Measurements from ENCODE around the gene FAU.
"Not testable (repeated sequence)": the region's sequence is repeated elsewhere in the genome, so short reads cannot be mapped to it uniquely, and the experiment has no call there.

The FAU gene

DNA sequence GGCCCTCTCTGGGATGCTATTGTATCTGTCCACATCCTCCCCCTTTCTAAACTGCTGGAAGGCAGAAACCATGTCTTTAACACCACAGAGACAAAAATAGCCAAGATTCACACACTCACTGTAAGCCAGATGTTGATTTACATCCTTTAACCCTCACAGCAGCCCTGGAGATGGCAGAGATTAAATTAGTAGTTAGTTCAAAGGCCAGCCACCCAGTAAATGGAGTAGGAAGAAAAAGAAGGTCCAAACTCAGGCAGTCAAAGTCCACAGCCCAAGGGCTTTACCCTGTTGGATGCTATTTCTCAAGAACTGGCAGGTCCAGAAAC is 2.3 kb downstream of the FAU start:
- DNase-seq (ENCODE audit: low read depth), result no peak

DNA sequence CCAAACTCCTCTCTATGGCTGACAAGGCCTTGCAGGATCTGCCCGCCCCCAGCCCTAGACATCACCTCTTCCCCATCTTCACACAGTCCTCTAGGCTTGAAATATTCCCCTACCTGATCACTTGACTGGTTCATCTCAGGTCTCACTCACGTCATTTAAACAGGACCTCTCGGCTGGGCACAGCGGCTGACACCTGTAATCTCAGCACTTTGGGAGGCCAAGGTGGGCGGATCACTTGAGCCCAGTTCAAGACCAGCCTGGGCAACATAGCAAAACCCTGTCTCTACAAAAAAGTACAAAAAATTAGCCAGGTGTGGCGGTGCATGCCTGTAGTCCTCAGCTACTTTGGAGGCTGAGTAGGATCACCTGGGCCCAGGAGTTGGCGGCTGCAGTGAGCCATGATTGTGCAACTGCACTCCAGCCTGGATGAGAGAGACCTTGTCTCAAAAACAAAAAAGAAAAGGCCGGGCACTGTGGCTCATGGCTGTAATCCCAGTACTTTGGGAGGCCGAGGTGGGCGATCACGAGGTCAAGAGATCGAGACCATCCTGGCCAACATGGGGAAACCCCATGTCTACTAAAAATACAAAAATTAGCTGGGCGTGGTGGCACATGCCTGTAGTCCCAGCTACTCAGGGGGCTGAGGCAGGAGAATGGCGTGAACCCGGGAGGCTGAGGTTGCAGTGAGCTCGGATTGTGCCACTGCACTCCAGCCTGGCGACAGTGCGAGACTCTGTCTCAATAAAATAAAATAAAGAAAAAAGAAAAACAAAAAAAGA is 2.9 kb downstream of the FAU start:
- DNase-seq (ENCODE audit: low read depth), result not testable (repeated sequence)

DNA sequence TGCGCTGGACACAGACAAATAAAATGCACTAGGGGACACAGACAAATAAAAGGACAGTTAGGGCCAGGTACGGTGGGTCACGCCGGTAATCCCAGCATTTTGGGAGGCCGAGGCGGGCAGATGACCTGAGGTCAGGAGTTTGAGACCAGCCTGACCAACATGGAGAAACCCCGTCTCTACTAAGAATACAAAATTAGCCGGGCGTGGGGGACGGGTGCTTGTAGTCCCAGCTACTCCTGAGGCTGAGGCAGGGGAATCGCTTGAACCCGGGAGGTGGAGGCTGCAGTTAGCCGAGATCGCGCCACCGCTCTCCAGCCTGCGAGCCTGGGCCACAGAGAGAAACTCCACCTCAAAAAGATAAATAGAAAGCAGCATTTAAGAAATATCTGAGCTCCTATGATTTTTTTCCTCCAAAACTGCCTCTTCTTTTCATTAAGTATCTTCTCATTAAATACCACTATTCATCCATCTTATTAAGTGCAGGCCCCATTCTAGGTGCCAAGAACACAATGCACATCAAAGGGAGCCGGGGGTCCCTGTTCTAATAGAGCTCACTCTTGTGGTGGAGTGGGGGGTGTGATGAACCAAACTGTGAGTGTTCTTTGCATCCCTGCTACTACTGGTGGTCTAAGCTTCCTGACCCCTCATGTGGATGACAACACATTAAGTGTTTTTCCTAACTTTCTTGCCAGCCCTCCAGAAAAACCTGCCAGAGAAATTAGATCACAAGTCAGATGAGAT is 3.7 kb downstream of the FAU start:
- DNase-seq (ENCODE audit: low read depth), result no peak

DNA sequence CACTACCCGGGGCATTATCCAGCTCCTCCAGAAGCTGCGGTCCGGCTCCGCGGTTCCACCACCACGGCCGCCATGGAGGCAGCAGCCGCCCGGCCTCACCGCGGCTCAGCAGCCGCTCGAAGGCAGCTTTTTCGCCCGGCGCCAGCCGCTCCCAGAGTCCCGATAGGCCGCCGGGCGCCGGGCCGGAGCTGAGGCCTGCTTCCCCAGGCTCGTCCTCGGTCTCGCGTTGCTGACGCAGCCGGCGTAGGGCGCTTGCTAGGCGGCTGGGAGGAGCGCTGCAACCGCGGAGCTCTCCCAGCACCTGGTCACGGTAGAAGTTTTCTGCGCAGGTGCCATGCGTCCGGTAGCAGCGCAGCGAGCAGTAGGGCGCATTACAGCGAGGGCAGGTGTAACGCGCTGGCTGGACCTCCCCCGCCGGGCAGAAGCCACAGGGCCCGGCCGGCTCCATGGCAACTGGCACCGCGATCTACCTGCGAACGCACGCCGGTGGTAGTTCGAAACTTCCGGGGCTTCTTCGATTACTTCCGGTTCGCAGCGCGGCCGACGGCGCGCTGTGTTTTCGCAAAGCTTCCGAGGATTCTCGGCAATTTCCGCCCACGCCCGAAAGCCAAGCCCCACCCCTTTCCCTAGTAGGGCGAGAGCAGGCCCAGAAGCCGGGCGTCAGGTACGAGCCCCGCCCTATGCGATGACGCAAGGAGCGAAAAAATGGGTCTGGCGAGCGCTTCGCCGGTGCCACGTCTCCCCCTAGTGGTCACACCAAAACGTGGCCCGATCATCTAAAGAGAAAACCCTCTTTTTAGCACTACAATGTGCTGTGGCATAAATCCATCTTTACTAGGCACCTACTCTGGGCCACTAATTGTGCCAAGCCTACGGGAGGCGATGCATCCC is 4.5 kb downstream of the FAU start, which contains the start of gene ZNHIT2:
Gene ZNHIT2, minus strand, starts transcription at position 496 of the 891 bp plus-strand sequence. Its CDS starts 48 bp downstream, at position 448.
- peak; percentile 83 for DNase-seq (ENCODE audit: low read depth)

DNA sequence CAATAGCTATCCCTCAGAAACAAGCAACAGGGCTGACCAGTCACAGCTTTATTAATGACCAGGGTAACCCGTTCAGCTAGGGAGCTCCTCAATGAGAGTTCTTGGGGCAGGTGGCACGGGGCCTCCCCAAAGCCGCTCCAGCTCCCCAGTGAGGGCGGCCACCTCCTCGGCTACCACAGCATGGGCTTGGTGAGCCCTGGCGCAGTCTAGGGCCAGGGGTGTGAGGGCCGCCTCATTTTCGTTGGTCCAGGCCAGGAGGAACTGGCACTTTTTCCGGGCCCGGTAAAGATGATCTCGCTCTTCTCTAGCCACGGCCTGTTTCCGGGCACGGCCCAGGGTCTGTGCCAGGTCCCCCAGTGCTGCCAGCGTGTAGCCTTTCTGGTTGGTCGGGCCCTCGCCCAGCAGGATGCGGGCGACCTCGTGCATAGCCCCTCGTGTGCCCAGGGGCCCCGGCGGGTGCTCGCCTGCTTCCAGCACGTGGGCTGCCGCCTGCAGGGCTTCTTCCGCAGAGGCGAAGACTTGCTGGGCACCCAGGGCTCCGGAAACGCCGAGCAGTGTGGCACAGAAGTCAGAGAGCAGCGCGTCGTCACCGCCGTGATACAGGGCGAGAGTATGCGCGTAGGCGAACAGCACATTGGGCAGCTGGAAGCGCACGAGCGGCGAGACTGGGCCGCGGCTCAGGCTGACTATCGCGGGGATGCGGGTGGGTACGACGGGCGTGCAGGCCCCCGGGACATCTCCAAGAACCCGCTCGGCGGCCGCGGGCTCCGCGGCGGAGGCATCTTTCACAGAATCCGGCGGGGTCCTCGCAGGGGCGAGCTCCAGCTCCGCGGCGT is 5.3 kb downstream of the FAU start:
- DNase-seq (ENCODE audit: low read depth), result no peak

DNA sequence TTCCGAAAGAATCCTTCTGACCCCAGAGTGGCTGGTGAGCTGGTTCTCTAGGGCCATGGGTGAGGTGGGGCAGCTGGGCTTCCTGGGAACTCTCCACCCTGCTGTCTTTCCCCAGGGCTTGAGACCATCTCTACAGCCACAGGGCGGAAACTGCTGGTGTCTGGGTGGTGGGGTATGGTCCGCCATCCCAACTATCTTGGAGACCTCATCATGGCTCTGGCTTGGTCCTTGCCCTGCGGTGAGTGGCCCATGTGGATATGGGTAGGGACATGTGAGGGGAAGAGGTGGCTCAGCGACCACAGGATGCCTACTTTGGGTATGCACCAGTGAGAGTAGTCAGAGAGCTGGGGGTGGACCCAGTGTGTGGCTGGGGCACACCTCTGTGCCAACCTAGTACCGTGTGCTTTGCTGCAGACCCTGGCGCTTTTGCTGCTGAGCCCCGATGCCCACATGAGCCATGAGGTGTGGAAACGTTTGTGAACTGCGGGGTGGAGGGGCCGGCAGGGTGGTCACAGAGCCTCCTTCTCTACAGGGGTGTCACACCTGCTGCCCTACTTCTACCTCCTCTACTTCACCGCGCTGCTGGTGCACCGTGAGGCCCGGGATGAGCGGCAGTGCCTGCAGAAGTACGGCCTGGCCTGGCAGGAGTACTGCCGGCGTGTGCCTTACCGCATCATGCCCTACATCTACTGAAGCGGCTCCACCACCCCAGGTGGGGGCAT is 6.4 kb downstream of the FAU start:
- DNase-seq (ENCODE audit: low read depth), result no peak

DNA sequence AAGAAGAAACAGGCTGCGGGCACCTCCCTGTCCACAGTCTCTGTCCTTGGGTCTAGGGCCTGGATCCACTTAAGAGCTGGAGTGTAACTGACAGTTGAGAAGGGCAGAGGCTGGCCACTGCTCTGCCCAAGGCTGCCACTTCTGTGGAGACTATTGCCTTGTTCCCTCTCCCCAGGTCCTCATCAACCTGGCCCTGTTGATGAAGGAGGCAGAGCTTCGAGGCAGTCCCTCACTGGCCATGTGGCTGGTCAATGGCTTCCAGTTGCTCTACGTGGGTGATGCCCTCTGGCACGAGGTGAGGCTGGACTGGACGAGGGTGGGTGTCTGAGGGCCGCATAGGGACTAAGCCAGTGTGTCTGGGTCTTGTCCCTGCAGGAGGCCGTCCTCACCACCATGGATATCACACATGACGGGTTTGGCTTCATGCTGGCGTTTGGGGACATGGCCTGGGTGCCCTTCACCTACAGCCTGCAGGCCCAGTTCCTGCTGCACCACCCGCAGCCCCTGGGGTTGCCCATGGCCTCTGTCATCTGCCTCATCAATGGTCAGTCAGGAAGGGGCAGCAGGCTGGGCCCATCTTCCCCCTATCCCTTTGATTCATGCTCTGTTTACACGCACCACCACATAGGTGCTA is 7.3 kb downstream of the FAU start:
- no peak for DNase-seq (ENCODE audit: low read depth)

DNA sequence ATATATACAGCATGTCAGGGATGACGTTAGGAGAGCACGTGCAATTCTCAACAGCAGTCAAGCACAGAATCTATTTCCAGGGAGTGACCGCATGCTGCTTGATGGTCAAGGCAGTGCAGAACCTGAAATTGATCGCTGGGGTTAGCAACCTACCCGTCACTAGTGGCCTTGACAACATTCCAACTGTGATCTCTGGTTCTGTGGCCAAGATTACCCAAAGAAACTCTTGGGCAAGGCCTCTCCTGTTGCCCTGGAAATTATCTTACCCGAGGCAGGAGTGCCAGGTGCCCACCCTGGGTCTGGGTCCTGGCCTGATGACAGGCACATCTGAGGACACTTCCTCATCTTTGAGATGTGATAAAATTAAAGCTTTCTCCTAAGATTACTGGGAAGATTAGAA is 8.1 kb downstream of the FAU start:
- DNase-seq (ENCODE audit: low read depth), result no peak

DNA sequence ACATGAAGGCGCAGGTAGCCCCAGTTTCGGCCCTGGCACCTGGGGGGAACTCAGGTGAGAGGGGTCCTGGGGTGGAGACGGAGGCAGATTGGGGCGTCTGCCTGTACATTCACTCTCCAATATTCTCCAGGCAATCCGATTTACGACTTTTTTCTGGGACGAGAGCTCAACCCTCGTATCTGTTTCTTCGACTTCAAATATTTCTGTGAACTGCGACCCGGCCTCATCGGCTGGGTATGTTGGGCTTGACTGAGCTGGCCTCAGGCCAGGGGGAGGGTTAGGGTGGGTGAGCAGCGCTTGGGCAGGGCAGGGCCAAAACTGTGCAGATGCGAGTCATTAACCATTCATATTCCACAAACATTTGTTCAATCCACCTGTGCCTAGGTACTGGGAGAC is 8.6 kb downstream of the FAU start:
- no peak for DNase-seq (ENCODE audit: low read depth)

DNA sequence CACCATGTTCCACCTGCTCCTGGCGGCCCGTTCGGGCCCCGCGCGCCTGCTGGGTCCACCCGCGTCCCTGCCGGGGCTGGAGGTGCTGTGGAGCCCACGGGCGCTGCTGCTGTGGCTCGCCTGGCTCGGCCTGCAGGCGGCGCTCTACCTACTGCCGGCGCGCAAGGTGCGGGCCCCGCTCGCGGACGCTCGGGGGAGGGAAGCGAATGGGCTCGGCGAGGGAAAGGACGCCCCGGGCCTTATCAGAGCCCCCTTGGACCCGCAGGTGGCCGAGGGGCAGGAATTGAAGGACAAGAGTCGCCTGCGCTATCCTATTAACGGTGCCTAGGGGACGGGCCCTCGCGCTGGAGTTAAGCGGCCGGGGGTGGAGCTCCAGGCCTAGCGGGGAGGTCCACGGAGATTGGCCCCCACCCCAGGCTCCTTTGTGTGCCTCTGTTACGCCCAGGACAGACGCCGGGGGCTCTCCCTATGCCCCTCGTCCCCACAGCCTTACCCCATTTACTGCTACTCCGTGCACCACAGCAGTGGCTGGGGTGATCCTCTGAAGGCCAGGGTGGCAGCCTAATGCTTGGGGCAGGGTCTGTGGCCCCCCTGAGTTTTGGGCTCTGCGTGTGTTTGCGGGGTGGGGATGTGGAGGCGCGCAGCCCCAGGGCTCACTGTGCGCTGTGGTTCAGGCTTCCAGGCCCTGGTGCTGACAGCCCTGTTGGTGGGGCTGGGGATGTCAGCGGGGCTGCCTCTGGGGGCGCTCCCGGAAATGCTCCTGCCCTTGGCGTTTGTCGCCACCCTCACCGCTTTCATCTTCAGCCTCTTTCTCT is 9.2 kb downstream of the FAU start:
- DNase-seq (ENCODE audit: low read depth), result no peak

DNA sequence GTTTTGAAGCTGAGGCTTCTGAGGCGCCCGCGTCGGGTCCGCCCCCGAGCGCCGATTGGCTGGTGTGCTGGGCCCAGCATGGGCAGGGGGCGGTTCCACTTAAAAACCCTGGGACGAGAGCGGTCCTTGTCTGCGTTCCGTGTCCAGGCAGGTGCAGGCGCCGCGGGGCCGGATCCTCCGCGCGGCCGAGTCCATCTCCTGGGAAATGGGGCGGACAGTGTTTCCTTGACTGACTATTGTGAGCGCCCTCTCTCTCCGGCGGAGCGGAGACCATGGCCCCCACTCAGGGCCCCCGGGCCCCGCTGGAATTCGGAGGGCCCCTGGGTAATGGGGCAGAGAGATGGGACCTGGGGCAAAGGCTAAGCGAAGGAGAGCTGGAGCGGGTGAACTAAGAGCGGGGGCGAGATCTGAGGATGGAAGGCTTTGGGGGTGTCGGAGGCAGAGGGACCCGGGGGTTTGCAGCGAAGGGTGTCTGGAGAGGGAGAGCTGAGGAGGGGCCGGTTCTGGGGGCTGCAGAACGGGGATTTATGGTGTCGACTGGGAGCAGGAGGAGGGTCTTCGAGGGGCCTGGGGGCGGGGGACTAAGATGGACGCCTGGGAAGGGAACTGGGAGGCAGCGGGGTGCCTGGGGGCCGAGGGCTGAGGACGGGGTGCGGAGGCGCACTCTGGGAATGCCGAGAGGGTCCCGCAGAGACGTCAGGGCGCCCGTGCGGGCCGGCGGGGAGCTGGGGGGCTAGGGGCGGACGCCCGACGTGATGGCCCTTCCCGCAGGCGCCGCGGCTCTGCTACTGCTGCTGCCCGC is 10.0 kb downstream of the FAU start, which contains the start of gene TM7SF2:
Gene TM7SF2, plus strand, starts transcription at position 129 of the 802 bp plus-strand sequence. Its CDS starts 144 bp downstream, at position 273.
- peak; percentile 69 for DNase-seq (ENCODE audit: low read depth)

DNA sequence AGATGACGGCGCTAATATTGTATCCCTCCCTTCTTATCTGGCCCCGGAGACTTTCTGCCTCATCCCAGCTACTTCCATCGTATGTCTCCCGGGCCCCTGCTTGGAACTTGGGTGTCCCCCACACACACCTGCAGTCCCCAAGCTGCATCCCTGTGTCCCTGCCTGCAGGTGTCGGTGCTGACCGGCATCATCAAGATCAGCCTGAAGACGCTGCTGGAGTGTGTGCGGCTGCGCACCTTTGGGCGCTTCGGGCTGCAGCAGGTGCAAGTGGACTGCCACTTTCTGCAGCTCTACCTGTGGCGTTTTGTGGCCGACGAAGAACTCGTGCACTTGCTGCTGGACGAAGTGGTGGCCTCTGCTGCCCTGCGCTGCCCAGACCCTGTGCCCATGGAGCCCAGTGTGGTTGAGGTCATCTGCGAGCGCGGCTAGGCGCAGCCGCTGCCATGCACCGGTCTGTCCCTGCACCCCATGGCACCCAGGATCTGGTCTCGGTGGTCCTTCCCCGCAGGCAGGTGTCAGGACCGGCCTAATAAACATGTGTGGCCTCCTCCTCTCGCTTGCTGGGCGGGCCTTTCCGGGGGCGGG is 10.7 kb downstream of the FAU start:
- DNase-seq (ENCODE audit: low read depth), result no peak

DNA sequence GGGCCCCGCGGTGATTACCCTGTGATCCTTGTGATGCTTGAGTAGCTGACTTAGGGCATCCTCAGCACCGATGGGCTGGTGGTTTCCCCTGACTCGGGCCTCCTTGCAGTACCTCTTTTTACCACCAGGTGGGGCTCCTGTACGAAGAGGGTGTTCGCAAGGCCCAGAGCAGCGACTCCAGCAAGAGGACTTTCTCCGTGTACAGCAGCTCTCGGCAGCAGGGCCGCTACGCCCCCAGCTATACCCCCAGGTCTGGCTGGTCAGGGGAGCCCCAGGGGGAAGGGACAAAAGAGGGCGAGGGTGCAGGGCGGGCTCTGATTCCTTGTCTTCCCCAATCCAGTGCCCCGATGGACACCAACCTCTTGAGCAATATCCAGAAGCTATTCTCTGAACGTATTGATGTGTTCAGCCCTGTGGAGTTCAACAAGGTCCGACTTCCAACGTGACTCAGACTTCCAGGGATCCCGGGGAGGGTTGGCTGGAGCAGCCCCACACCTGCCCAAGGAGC is 11.5 kb downstream of the FAU start:
- peak; percentile 70 for DNase-seq (ENCODE audit: low read depth)

DNA sequence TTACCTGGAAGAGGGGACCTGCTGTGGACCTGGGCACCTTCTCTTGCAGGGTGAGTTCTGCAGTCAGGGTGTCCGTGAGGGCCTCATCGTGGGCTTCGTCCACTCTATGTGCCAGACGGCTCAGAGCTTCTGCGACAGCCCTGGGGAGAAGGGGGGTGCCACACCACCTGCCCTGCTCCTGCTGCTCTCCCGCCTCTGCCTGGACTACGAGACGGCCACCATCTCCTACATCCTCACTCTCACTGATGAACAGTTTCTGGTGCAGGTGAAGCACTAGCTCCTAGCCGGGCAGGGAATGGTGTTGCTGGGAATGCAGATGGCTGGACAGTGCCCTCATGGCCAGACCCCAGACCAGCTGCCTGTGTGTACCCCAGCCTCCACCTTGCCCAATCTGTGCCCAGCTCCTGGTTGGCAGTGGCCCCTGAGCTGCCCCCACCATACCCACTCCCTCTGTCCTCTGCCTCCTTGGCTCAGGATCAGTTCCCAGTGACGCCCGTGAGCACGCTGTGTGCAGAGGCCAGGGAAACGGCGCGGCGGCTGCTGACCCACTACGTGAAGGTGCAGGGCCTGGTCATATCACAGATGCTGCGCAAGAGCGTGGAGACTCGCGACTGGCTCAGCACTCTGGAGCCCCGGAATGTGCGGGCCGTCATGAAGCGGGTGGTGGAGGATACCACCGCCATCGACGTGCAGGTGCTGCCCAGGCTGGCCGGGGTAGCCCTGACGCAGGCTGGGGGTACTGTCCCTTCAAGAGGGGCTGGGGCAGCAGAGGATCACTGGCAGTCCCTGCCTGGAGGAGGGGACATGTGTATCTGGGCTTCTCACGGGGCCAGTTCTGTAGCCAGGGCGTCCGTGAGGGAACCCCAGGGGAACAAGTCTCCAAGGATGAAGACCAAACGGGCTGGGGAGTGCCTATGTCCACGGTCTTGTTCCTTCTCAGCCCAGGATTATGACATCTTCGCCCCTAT is 12.4 kb downstream of the FAU start:
- DNase-seq (ENCODE audit: low read depth), result no peak

DNA sequence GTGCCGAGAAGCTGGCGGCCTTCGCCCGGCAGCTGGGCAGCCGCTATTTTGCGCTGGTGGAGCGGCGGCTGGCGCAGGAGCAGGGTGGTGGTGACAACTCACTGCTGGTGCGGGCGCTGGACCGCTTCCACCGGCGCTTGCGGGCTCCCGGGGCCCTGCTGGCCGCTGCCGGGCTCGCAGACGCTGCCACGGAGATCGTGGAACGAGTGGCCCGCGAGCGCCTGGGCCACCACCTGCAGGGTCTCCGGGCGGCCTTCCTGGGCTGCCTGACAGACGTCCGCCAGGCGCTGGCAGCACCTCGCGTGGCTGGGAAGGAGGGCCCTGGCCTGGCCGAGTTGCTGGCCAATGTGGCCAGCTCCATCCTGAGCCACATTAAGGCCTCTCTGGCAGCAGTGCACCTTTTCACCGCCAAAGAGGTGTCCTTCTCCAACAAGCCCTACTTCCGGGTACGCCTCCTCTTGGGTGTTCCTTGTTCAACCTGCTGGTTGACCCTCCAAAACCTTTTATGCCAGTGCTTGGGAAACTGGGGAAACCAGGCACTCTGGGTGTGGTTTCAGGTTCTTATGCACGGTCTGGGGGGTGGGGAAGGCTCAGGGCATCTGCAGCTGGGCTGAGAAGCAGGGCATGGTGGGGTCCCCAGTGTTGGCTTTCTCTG is 13.3 kb downstream of the FAU start:
- DNase-seq (ENCODE audit: low read depth), result no peak

DNA sequence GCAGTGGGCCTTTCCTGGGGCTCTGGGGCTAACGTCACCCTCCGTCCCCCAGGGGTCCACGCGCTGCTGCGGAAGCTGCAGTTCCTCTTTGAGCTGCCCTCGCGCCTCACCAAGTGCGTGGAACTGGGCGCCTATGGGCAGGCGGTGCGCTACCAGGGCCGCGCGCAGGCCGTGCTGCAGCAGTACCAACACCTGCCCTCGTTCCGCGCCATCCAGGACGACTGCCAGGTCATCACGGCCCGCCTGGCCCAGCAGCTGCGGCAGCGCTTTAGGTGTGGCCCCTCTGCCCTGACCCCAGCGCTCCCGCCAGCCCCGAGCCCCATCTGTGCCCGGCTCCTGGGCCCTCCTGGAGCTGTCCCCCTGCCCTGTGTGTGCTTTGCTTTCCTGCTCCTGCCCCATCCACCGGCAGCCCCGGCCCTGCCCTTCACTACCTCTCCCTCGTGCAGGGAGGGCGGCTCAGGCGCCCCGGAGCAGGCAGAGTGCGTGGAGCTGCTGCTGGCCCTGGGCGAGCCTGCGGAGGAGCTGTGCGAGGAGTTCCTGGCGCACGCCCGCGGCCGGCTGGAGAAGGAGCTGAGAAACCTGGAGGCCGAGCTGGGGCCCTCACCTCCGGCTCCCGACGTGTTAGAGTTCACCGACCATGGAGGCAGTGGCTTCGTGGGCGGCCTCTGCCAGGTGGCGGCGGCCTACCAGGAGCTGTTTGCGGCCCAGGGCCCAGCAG is 14.0 kb downstream of the FAU start:
- no peak for DNase-seq (ENCODE audit: low read depth)
